ENCODE data around the gene ZC3H8. TPM values are rescaled to one million over a fixed set of nuclear protein-coding genes. Genes with fewer than 3 reads are reported as not detected.

Gene ZC3H8
- total and polyA plus RNA-seq, 8 donors: 3.9 to 117 (median 8.2) TPM

DNA sequence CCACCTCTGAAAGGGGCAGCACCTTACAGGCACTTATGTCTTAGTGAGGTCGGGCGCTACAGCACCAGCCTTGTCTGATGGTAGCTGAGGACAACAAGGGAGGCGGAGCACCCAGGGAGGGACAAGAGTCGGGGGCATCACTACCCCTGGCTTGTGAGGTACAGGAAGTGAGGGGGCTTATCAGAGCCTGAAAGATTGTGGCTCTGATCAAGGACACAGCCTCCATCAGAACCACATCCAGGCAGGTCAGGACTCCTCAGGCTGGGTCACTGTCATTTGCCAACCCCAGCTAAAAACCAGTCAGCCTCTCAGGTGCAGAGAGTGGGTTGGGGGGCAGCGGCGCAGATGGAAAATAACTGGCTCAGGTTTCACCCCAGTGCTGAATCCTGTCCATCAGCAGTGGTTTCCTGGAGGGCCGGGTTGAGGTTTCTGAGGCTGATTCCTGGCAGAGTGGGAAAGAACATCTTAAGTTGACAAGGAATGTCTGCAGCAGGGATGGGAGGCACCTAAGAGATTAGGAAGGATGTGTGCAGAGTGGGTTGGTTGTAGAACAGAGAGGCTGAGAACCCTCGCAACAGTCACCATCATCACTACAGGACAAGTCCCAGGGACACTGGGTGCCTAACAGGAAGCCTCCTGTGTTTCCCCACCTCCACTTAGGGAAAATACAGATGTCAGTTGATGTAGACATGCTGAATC, 71.4 kb downstream of the ZC3H8 start:
- peaks cover 0 to 37% (median 7%) of the 10 kb centered on the region in 3 donors for H3K27me3 ChIP-seq
- no peak overlapping the region for H3K4me3 ChIP-seq
- H3K4me1 ChIP-seq: peaks cover 0 to 7% (median 3%) of the 10 kb centered on the region in 4 donors
- WGBS, 5 donors: 85 to 91% (median 89%) methylated on average over 8 of the region's 8 CpGs
- TF ChIP-seq, protein P1, sequence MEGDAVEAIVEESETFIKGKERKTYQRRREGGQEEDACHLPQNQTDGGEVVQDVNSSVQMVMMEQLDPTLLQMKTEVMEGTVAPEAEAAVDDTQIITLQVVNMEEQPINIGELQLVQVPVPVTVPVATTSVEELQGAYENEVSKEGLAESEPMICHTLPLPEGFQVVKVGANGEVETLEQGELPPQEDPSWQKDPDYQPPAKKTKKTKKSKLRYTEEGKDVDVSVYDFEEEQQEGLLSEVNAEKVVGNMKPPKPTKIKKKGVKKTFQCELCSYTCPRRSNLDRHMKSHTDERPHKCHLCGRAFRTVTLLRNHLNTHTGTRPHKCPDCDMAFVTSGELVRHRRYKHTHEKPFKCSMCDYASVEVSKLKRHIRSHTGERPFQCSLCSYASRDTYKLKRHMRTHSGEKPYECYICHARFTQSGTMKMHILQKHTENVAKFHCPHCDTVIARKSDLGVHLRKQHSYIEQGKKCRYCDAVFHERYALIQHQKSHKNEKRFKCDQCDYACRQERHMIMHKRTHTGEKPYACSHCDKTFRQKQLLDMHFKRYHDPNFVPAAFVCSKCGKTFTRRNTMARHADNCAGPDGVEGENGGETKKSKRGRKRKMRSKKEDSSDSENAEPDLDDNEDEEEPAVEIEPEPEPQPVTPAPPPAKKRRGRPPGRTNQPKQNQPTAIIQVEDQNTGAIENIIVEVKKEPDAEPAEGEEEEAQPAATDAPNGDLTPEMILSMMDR (IDR thresholded peaks at IDR 0.05): no peak
- intact Hi-C loops (cut with DNase I; ENCODE audit: low total_unique reads): no loop called here
- peaks cover 0 to 4% (median 0%) of the 10 kb centered on the region in 4 donors for H3K9me3 ChIP-seq
- DNase-seq: no peak
- no peaks in the 10 kb centered on the region for H3K36me3 ChIP-seq
- H3K27ac ChIP-seq: no peak overlapping the region

DNA sequence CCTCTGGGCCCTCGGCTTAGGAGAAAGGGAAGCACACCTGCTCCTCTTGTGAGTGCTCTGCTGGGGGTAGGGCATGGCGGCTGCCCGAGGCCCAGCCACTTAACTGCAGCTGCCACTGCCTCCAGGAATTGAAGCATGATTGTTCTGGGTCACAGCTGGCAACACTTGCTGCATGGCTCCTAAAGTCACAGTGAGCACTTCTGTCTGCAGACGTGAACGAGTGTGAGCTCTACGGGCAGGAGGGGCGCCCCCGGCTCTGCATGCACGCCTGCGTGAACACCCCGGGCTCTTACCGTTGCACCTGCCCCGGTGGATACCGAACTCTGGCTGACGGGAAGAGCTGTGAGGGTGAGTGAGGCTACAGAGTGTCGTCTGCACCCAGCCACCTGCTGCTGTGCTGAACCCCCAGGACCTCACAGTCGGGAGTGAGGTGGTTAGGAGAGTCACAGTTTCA, 72.2 kb downstream of the ZC3H8 start:
- 83 to 88% (median 85%) methylated on average over 7 to 17 of the region's 17 CpGs for WGBS, 5 donors
- DNase-seq: peak in 1 of 2 donors; percentile 21
- H3K36me3 ChIP-seq: no peaks in the 10 kb centered on the region
- peaks cover 0 to 4% (median 0%) of the 10 kb centered on the region in 4 donors for H3K9me3 ChIP-seq
- intact Hi-C loops (cut with DNase I; ENCODE audit: low total_unique reads): no loop called here
- H3K27me3 ChIP-seq: peaks cover 0 to 41% (median 7%) of the 10 kb centered on the region in 3 donors
- H3K4me3 ChIP-seq: no peak overlapping the region
- H3K27ac ChIP-seq: no peak overlapping the region
- peaks cover 0 to 7% (median 3%) of the 10 kb centered on the region in 4 donors for H3K4me1 ChIP-seq
- TF ChIP-seq POLR2AphosphoS5 (IDR thresholded peaks at IDR 0.05) (no peak), POLR2A (IDR thresholded peaks at IDR 0.05) (no peak), EP300 (IDR thresholded peaks at IDR 0.05) (no peak)
- TF ChIP-seq, protein P1 (IDR thresholded peaks at IDR 0.05): no peak

DNA sequence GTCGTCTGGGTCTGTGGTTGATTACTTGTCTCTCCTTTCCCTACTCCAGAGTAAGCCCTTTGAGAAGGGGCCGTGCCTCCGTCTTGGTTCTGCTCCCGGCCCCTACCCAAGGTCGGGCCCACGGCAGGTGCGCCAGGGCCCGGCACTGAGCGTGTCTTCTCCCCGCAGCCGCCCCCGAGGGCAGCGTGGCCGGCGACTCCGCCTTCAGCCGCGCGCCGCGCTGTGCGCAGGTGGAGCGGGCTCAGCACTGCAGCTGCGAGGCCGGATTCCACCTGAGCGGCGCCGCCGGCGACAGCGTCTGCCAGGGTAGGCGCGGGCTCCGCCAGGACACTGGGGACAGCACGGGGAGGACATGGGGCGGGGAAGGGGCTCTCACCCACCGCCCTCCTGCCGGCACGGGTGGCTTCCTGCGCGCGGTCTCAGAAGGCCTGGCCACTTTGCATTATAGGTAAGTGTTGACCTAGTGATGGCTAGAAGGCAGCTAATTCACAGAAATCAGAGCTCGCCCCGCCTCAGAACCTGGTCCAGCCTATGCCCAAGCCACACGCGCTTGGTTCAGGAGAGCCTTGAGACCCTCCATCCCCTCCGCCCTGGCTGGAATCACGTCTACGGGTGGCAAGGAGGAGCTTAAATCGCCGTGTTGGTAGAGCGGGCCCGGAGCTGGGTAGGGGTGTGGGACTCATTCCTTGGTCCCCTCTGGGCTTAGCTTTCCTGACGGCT, 73.1 kb downstream of the ZC3H8 start:
- peaks cover 0 to 4% (median 0%) of the 10 kb centered on the region in 4 donors for H3K9me3 ChIP-seq
- H3K27ac ChIP-seq: no peak overlapping the region
- 21 to 40% (median 26%) methylated on average over 23 to 54 of the region's 54 CpGs for WGBS, 5 donors
- H3K27me3 ChIP-seq: peaks cover 0 to 46% (median 7%) of the 10 kb centered on the region in 3 donors
- peak in 1 of 2 donors; percentile 75 for DNase-seq
- no peaks in the 10 kb centered on the region for H3K36me3 ChIP-seq
- no peak for TF ChIP-seq EP300 (IDR thresholded peaks at IDR 0.05)
- no peak for TF ChIP-seq POLR2A (IDR thresholded peaks at IDR 0.05)
- TF ChIP-seq, protein P1 (IDR thresholded peaks at IDR 0.05): no peak
- TF ChIP-seq POLR2AphosphoS5 (IDR thresholded peaks at IDR 0.05): no peak
- intact Hi-C loops (cut with DNase I; ENCODE audit: low total_unique reads): no loop called here
- H3K4me1 ChIP-seq: peaks cover 0 to 7% (median 3%) of the 10 kb centered on the region in 4 donors
- peak overlapping the region in 2 of 4 donors; percentile 15 to 21 for H3K4me3 ChIP-seq

DNA sequence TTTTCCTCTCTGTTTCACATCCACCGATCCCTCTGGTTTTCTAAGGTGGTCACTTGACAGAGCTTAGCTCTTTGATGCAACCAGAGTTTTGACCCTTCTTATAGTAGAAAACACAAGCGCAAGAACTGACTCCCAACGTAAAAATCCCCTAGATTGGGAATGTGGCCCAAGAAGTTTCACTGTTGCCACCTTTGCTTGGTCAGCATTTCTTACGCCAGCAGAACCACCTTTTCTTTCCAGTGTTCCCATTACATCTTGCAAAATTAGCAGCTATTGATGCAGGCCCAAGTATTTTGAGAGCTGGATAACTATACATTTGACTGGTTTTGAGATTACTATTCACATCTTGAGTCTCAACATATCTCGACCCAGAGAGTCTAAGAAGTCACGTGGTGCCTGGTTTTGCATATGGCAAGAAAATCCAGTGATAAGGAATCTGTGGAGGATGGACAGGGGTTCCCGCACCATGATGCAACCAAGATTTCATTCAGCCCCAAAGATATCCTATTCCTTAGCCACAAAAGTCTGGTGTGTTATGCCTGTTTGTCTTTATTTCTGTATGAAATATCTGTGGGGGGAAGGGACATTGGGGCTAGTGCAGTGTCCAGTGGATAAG, 78.8 kb downstream of the ZC3H8 start:
- no peak overlapping the region for H3K27ac ChIP-seq
- H3K4me3 ChIP-seq: no peak overlapping the region
- no peaks in the 10 kb centered on the region for H3K4me1 ChIP-seq
- peaks cover 0 to 29% (median 0%) of the 10 kb centered on the region in 3 donors for H3K27me3 ChIP-seq
- TF ChIP-seq EP300 (IDR thresholded peaks at IDR 0.05) (no peak), POLR2AphosphoS5 (IDR thresholded peaks at IDR 0.05) (no peak), POLR2A (IDR thresholded peaks at IDR 0.05) (no peak)
- TF ChIP-seq, protein P1 (IDR thresholded peaks at IDR 0.05): no peak
- 92 to 97% (median 96%) methylated on average over 7 of the region's 7 CpGs for WGBS, 5 donors
- DNase-seq: no peak
- intact Hi-C loops (cut with DNase I; ENCODE audit: low total_unique reads): no loop called here
- no peaks in the 10 kb centered on the region for H3K36me3 ChIP-seq
- H3K9me3 ChIP-seq: peaks cover 0 to 4% (median 0%) of the 10 kb centered on the region in 4 donors

Data from stomach (tissue), 9 donors.